ENCODE measurements around the gene HNRNPC.

GRCh38 chr14:21257394-21257909, 11.8 kb downstream of the HNRNPC start:
- TF ChIP-seq, protein P1, sequence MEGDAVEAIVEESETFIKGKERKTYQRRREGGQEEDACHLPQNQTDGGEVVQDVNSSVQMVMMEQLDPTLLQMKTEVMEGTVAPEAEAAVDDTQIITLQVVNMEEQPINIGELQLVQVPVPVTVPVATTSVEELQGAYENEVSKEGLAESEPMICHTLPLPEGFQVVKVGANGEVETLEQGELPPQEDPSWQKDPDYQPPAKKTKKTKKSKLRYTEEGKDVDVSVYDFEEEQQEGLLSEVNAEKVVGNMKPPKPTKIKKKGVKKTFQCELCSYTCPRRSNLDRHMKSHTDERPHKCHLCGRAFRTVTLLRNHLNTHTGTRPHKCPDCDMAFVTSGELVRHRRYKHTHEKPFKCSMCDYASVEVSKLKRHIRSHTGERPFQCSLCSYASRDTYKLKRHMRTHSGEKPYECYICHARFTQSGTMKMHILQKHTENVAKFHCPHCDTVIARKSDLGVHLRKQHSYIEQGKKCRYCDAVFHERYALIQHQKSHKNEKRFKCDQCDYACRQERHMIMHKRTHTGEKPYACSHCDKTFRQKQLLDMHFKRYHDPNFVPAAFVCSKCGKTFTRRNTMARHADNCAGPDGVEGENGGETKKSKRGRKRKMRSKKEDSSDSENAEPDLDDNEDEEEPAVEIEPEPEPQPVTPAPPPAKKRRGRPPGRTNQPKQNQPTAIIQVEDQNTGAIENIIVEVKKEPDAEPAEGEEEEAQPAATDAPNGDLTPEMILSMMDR (IDR thresholded peaks at IDR 0.05; ENCODE audit: poor library complexity), result no peak
- no peak for TF ChIP-seq EZH2 (IDR thresholded peaks at IDR 0.05; ENCODE audit: borderline replicate concordance)
